ENCODE results near the gene THPO. TPM values are rescaled to one million over a fixed set of nuclear protein-coding genes. Genes with fewer than 3 reads are reported as not detected.

The THPO gene
- total and polyA plus RNA-seq, 2 donors (not counting 3 experiments of a cell fraction or from before 2014, with no cell fraction given) = 0.08 TPM; not detected in 1

- Histone ChIP-seq H4K20me1 (replicated peaks; ENCODE audit: control insufficient read depth, extremely low read depth, insufficient read depth, low read length) (no peaks in the 10 kb centered on the region), H3K79me2 (ENCODE audit: control insufficient read depth, insufficient read depth, low read length) (no peaks in the 10 kb centered on the region), H3K4me3 (replicated peaks in 1 of 3; ENCODE audit: insufficient read depth in 1 of 3, low read depth in 1 of 3, low read length in 3 of 3) (no peak overlapping the region), H3K4me1 (ENCODE audit: control insufficient read depth, extremely low read depth, insufficient read depth, low read length) (no peaks in the 10 kb centered on the region), H3K27me3 (ENCODE audit: control insufficient read depth in 2 of 2, insufficient read depth in 2 of 2, low read length in 2 of 2) (no peaks in the 10 kb centered on the region), H3K9ac (replicated peaks; ENCODE audit: extremely low read depth, insufficient read depth, low read length) (no peak overlapping the region), H3K27ac (ENCODE audit: insufficient read depth, low read depth, low read length) (no peak overlapping the region), H3K4me2 (ENCODE audit: insufficient read depth, low read length) (no peak overlapping the region), H3K9me3 (replicated peaks; ENCODE audit: control insufficient read depth, insufficient read depth, low read length) (no peaks in the 10 kb centered on the region), H3K36me3 (ENCODE audit: control insufficient read depth in 2 of 2, extremely low read depth in 1 of 2, insufficient read depth in 2 of 2, low read length in 2 of 2) (peaks cover 0 to 3% of the 10 kb centered on the region in 2 experiments), H2AFZ (ENCODE audit: low read depth, low read length) (no peak overlapping the region), H3K9me1 (replicated peaks; ENCODE audit: control insufficient read depth, extremely low read depth, insufficient read depth, low read length) (no peaks in the 10 kb centered on the region)
- BruUV-seq (replicated peaks) = no TSS peak
- DNase-seq (ENCODE audit: low read depth, low spot score) (no peak), FAIRE-seq (no peak)
- intact Hi-C loops (cut with micrococcal nuclease) = no loop called here
- CTCF ChIA-PET = interaction anchor here (1.6 to 2.1 kb wide), 5 partner anchors 7 to 162 kb away, joined by 5 to 9 read pairs (median 6); no protein-coding TSS in a partner anchor
- TF ChIP-seq FOS (IDR thresholded peaks at IDR 0.05; ENCODE audit: borderline replicate concordance, insufficient read depth, low read length) (no peak), EZH2 (IDR thresholded peaks at IDR 0.05; ENCODE audit: borderline replicate concordance, low read depth, low read length, severe bottlenecking) (no peak), JUN (IDR thresholded peaks at IDR 0.05; ENCODE audit: borderline replicate concordance, insufficient read depth, insufficient read length, low read depth) (no peak), MYC (IDR thresholded peaks at IDR 0.05; ENCODE audit: low read depth, low read length) (no peak), POLR2A (IDR thresholded peaks at IDR 0.05; ENCODE audit: low read depth, low read length) (no peak), CTCF (IDR thresholded peaks at IDR 0.05; ENCODE audit: extremely low read depth in 1 of 2, insufficient read depth in 1 of 2, low read depth in 1 of 2, low read length in 2 of 2) (no peak), GATA2 (IDR thresholded peaks at IDR 0.05; ENCODE audit: insufficient read depth, insufficient read length, low read depth, low read length) (no peak)
- TF ChIP-seq, protein P1, sequence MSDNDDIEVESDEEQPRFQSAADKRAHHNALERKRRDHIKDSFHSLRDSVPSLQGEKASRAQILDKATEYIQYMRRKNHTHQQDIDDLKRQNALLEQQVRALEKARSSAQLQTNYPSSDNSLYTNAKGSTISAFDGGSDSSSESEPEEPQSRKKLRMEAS (IDR thresholded peaks at IDR 0.05; ENCODE audit: insufficient read depth, insufficient read length) = no peak
- POLR2A ChIA-PET = interaction anchor here (0.5 to 0.6 kb wide), 2 partner anchors 214 to 233 kb away, joined by 4 to 6 read pairs; no protein-coding TSS in a partner anchor
- dilution Hi-C loops (cut with MboI; ENCODE audit: extremely low pct_ligation_motif_present, low sequenced_read_pairs) = no loop called here
These were observed 25.7 kb downstream of the THPO start for GRCh38 chr3:184352149-184352785.

All from endothelial cell of umbilical vein (primary cell).